Pons (tissue), 1 donor: ENCODE data around the gene CEP83.
"Not testable (repeated sequence)": the region's sequence is repeated elsewhere in the genome, so short reads cannot be mapped to it uniquely, and the experiment has no call there.

Experiments used
- DNase-seq: peaks from one replicate; pipeline ENCODE4 v3.0.0-alpha.2; 2016; ENCODE audit warnings: low spot score

The CEP83 gene

GRCh38 chr12:94430304-94430703, 29.4 kb downstream of the CEP83 start:
- DNase-seq: no peak

- no peak for DNase-seq
Measured at GRCh38 chr12:94429633-94430032, 30.0 kb downstream of the CEP83 start.

DNA sequence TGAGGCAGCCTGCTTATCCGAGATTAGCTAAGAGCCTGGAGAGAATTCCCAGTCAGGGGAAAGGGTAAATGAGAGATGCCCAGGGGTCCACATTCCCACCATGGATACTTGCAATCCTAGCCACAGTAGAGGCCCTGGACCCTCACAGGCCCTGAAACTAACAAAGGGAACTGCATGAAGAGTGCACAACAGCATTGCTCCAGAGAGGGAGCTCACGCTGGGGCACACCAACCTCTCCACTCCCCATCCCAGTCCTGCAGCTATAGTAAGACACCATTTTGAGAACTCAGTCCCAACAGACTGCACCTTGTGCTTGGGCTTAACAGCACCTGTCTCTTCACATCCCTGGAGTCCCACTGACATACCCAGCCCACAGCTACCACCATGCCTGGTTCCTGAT, 30.5 kb downstream of the CEP83 start:
- DNase-seq: no peak

DNA sequence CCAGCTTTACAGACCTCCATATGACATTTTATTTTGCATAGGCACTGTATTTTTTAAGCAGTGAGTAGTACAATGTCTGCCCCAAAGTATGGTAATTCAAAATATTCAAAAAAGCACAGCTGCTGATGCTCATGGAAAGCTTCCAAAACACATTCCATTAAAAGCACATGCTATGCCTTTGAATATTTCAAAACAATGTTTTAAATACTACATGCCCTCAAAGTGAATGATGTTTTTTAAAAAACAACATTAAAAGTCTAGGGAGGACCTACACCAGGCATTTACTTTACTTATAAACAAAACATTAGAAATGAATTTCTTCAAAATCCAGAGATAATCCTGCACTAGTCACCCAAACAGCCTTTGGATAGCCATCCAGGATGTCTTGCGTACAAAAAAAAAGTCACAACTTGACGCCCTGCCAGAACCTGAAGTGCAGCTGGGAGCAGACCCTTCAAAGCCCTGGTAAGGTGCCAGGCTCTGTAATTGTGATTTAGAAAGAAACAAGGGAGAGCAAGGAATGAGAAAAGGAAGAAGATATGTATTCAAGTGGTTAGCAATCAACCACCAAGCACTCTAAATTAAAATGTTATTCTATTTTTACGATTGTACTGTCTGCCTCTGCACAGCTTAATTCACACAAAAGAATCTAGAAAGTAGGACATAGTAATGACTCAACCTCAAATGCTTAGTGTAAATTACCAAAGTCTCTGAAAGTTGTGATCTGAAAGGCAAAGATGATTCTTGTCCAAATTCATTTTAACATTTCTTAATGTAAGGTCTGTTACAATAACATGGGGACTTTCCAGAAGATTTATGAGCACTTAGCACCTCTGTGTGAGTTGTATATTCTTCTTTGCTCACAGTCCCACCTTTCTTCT, 31.9 kb downstream of the CEP83 start:
- no peak for DNase-seq

DNA sequence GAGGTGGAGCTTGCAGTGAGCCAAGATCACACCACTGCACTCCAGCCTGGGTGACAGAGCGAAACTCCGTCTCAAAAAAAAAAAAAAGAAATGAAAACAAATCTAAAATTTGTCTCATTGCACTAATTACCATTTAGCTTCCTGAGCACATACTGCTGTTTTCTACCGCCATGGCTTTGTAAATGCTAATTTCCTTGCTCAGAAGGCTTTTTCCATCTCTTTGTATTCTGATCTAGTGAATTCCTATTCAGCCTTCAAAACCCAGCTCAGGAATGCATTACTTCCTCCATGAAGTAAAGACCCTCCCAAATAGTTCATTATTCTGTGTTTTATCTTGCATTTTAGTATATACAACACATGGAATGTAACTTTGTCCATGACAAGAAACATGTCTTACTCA, 33.6 kb downstream of the CEP83 start:
- no peak for DNase-seq

GRCh38 chr12:94424830-94425229, 34.8 kb downstream of the CEP83 start:
- DNase-seq: not testable (repeated sequence)

DNA sequence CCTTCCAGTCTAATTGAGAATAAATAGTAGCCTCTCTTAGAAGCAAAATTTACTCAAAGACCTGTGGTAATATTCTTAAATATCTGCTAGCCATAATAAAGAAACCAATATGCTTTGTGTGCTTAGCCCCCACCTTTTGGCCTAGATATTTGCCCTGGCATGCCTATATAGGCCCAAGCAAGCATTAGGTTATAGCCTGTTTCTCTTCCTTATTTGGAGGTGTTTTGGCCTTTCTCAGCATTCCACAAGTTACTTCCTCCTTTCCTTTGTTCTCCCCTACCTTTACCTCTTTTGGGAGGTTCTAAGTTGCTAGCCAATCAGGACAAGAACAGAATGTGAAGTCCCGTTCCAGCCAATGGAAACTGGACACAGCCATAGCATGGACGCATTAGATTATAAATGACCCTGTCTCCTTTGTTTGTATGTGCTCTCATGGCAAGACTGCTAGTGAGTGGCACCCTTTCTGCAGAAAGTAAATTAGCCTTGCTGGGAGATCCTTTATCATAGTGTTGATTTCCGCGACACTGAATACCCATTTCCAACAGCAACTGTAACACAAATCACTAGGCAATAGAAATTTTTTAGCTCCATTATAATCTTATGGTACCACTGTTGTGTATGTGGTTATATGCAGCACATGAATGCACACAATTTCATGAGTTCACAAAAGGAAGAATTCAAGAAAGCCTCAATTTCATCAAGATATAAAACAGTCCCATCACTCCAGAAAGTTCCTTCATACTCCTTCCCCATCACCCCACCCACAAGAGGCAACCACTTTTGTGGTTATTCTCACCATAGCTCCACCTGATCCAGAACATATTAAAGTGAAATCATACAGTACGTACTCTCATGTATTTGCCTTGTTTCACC, 37.6 kb downstream of the CEP83 start:
- DNase-seq: no peak

DNA sequence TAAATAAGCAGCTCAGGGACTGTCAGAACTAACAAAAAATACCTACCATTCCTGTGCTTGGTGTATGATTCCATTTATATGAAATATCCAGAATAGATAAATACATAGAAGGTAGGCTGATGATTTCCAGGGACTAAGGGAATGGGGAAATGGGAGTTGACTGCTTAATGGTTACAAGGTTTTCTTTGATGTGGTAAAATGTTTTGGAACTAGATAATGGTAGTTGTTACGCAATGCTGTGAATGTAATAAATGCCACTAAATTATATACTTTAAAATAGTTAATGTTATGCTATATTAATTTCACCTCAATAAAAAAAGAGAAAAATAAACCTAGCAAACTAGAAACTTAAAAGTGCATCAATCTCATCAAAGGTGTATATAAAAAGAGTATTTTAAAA, 41.1 kb downstream of the CEP83 start:
- DNase-seq: no peak

GRCh38 chr12:94416613-94417012, 43.1 kb downstream of the CEP83 start:
- no peak for DNase-seq

- DNase-seq: no peak
Measured at GRCh38 chr12:94415066-94415465, 44.6 kb downstream of the CEP83 start.

- DNase-seq: no peak
Measured at GRCh38 chr12:94405413-94406116, 54.1 kb downstream of the CEP83 start.

- DNase-seq: no peak
Measured at GRCh38 chr12:94404854-94405253, 54.8 kb downstream of the CEP83 start.

GRCh38 chr12:94401326-94401725, 58.3 kb downstream of the CEP83 start:
- DNase-seq: no peak

- not testable (repeated sequence) for DNase-seq
Measured at GRCh38 chr12:94398685-94399084, 61.0 kb downstream of the CEP83 start.

GRCh38 chr12:94397401-94397800, 62.3 kb downstream of the CEP83 start:
- DNase-seq: no peak

DNA sequence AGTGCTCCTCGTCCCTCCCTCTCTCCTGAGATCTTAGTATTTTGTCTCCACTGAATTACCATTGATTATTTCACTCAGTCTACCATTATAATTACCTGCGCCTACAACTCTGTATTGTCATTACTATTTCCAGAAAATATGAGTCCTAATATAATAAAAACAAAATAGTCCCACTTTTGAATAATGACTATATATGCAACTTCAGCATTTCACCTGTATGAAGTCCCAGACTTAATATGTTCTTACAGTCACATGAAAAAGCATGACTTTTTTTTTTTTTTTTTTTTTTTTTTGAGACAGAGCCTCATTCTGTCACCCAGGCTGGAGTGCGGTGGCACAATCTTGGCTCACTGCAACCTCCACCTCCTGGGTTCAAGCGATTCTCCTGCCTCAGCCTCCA, 63.7 kb downstream of the CEP83 start:
- DNase-seq: not testable (repeated sequence)

DNA sequence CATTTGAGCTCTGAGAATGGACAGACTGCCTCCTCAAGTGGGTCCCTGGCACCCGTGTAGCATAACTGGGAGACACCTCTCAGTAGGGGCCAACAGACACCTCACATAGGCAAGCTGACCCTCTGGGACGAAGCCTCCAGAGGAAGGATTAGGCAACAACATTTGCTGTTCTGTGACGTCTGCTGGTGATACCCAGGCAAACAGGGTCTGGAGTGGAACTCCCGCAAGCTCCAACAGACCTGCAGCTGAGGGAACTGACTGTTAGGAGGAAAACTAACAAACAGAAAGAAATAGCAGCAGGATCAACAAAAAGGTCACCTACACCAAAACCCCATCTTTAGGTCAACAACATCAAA, 69.6 kb downstream of the CEP83 start:
- DNase-seq: no peak

GRCh38 chr12:94389482-94390129, 70.1 kb downstream of the CEP83 start:
- not testable (repeated sequence) for DNase-seq

- no peak for DNase-seq
Measured at GRCh38 chr12:94386422-94386821, 73.2 kb downstream of the CEP83 start.

DNA sequence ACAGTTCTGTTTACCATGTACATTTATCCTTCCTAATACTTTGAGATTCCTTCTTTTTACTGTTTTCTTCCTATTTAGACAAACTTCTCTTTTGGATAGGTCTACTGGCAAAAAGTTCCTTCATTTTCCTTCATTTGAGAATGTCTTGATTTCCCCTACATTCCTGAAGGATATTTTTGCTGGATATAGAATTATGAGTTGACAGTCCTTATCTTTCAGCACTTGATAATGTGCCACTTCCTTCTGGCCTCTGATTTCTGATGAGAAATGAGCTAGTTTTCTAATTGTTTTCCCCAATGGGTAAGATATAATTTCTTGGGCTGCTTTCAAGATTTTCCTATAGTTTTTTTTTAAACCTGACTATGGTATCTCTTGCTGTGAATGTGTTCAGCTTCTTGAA, 75.6 kb downstream of the CEP83 start:
- no peak for DNase-seq

GRCh38 chr12:94380507-94380906, 79.2 kb downstream of the CEP83 start:
- no peak for DNase-seq
